ENCODE results near the gene HLA-DQA2.

DNA sequence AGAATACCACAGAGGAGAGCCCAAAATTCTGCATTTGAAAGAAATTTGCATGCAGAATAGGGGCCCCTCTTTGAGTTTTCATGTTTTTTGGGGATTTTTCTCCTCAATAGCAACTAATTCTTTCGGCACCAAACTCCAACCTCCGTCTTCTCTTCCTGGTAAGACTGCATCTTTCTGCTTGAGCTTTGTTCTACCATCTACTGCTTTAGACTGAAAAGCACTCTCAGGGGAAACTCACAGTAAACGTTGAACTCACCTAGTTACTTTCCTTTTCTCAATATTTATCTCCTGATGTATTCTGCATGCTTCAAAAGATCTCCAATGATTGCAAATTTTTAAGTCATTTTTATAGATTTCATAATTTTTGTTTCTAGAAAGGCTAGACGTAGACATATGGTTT, 37.8 kb upstream of the HLA-DQA2 start:
- TF ChIP-seq POLR2AphosphoS5 (IDR thresholded peaks at IDR 0.05; ENCODE audit: low read depth, low read length) = no peak
- TF ChIP-seq, protein P1, sequence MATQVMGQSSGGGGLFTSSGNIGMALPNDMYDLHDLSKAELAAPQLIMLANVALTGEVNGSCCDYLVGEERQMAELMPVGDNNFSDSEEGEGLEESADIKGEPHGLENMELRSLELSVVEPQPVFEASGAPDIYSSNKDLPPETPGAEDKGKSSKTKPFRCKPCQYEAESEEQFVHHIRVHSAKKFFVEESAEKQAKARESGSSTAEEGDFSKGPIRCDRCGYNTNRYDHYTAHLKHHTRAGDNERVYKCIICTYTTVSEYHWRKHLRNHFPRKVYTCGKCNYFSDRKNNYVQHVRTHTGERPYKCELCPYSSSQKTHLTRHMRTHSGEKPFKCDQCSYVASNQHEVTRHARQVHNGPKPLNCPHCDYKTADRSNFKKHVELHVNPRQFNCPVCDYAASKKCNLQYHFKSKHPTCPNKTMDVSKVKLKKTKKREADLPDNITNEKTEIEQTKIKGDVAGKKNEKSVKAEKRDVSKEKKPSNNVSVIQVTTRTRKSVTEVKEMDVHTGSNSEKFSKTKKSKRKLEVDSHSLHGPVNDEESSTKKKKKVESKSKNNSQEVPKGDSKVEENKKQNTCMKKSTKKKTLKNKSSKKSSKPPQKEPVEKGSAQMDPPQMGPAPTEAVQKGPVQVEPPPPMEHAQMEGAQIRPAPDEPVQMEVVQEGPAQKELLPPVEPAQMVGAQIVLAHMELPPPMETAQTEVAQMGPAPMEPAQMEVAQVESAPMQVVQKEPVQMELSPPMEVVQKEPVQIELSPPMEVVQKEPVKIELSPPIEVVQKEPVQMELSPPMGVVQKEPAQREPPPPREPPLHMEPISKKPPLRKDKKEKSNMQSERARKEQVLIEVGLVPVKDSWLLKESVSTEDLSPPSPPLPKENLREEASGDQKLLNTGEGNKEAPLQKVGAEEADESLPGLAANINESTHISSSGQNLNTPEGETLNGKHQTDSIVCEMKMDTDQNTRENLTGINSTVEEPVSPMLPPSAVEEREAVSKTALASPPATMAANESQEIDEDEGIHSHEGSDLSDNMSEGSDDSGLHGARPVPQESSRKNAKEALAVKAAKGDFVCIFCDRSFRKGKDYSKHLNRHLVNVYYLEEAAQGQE (IDR thresholded peaks at IDR 0.05; ENCODE audit: insufficient read depth in 1 of 2, low read depth in 2 of 2, low read length in 2 of 2) = no peak
